Fibroblast of skin of left biceps (primary cell): ENCODE measurements around the gene KLHL42.

ENCODE experiments used
- DNase-seq, 2 experiments: peaks; one replicate each; pipeline ENCODE4 v3.0.0-alpha.2; 2013; ENCODE audit warnings: low read depth in 2 of 2

KLHL42 gene

GRCh38 chr12:27780612-27781408 is 777 bp downstream of the KLHL42 start:
- no peak for DNase-seq

GRCh38 chr12:27781680-27782079 is 1.6 kb downstream of the KLHL42 start:
- no peak for DNase-seq

DNA sequence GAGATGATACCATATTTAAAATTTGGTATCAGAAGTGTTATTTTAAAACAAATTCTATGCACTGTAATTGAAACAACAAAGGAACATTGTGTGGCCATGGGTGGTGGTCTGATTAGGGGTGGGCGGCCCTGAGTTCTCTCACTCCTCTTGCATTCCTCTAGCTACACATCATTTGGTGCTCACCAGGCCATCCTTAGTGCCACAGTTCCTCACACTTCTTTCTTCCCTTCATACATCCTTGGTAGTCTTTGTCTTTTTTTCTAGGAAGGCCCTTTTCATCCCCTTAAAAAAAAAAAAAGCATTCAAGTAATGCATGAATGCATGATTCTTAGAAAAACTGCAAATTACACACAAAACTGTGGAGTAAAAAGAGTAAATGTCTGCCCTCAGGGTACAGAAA is 2.4 kb downstream of the KLHL42 start:
- DNase-seq: no peak

DNA sequence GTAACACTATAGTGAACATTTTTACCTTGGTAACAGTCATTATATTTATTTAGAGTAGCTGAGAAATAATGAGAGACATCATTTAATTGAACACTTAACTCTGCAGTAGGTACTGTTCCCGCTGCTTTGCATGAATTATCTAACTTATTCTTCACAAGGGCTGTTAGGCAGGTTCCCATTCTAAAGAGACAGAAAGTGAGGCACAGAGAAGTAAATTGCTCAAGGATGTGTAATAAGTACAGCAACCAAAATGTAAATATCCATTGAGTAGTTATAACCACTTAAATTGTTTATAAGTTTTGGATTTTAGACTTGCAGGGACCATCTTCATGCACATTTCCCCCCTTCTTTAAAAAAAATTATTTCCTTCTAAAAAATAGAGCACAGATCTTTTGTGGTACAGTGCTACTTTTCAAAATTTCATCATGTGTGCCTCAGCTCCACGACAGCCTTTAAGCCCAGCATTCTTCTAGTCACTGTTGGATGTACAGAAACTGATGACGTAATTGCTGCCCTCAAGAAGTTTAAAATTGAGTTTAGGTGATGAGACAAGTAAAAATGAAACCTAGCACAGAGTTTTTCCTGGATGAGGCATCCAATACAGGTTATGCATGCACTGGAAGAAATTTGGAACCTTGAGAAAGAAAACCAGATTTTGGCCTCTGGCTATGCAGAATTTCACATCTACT is 6.0 kb downstream of the KLHL42 start:
- no peak for DNase-seq

GRCh38 chr12:27787559-27787958 is 7.5 kb downstream of the KLHL42 start:
- DNase-seq: no peak

- no peak for DNase-seq
These were observed 10.1 kb downstream of the KLHL42 start for GRCh38 chr12:27790179-27790578.

GRCh38 chr12:27794818-27795584 is 15.0 kb downstream of the KLHL42 start:
- no peak for DNase-seq

DNA sequence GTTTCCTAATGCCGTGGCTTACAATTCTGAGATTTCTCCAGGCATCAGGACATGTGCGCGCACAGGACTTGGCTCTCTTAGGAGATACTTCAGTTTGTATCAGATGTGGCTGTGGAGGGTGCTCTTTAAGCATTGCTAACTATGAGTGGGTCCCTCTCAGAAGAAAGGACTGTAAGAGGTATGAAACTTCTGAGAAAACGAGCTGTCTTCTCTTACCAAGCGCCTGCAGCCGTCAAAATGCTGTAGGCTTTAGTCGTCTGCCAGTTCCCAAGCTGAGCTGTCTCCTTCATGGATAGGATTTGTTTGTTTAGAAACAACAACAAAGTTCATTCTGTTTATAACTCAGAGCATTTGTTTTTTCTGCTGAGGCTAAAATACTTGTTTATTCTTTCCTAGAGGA is 16.1 kb downstream of the KLHL42 start:
- DNase-seq: no peak

DNA sequence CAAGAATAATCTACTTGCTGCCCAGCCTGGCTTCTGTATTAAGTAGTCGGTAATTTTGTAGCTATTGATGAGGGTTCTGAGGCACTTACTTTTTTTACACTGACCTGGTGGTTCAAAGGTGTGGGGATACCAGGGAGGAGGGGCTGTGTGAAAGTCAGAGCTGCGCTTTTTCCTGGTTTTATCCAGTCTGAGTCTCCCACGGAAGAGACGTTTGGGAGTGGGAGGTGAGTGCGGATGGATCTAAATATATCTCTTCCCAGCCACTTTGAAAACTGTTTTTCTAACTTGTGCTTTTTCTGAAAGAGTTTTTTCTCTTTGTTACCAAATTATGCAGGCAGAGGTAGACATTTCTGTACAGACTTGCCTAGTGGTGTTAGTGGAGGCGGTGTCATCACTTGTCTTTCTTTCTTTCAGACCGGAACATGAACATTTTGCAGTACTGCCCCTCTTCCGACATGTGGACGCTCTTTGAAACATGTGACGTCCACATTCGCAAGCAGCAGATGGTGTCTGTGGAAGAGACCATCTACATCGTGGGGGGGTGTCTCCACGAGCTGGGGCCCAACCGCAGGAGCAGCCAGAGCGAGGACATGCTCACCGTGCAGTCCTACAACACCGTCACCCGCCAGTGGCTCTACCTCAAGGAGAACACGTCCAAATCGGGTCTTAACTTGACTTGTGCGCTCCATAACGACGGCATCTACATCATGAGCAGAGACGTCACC is 17.4 kb downstream of the KLHL42 start:
- DNase-seq: no peak

- no peak for DNase-seq
These were observed 20.8 kb downstream of the KLHL42 start for GRCh38 chr12:27800819-27801218.

GRCh38 chr12:27801630-27802029 is 21.6 kb downstream of the KLHL42 start:
- DNase-seq: no peak

DNA sequence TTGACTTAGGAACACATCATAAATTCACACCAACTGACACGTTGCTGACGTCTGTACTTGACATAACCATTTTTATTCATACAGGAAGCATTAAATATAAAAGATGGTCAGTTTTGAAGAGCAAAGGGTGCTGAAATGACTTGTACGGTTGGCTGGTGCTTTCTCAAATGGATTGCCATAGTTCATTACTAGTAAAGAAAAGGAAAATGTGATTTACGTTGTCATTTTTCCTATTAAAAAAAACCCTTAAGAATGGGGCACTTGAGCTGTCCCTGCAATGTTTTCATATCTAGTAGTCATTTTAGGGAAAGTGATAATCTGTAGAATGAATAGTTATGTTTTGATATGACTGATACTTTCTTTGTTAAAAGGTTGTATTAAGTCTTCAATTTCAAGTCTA is 22.5 kb downstream of the KLHL42 start:
- no peak for DNase-seq

DNA sequence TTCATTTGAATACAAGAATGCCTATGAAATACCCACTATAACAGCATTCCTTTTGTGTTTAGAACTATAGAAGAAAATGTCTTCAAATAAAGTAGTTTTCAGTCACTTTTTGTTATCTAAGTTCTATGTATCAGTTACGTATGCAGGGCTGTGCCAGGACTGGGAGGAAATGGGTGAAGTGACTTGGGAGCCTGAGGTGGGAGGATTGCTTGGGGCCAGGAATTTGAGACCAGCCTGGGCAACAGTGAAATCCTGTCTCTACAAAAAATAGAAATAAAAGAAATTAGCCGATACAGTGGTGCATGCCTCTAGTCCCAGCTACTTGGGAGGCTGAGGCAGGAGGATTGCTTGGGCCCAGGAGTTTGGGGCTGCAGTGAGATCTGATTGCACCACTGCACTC is 22.9 kb downstream of the KLHL42 start:
- DNase-seq: no peak

DNA sequence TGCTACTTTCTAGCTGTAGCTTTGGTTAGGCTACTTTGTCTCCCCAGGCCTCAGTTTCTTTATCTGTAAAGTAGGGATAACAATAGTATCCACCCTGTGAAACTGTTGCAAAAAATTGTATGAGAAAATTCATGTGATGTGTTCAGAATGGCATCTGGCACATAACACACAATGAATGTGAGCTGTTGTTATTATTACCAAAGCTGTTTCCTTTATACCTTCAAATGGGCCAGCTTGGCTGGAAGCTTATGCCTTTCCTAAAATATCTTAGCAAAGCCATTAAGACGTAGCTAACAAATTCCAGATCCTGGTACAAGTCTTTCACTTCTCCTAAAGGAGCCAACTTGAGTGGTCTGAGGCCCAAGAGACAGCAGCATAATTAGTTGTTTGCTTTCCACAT is 25.2 kb downstream of the KLHL42 start:
- DNase-seq: no peak

GRCh38 chr12:27806259-27806658 is 26.2 kb downstream of the KLHL42 start:
- no peak for DNase-seq

DNA sequence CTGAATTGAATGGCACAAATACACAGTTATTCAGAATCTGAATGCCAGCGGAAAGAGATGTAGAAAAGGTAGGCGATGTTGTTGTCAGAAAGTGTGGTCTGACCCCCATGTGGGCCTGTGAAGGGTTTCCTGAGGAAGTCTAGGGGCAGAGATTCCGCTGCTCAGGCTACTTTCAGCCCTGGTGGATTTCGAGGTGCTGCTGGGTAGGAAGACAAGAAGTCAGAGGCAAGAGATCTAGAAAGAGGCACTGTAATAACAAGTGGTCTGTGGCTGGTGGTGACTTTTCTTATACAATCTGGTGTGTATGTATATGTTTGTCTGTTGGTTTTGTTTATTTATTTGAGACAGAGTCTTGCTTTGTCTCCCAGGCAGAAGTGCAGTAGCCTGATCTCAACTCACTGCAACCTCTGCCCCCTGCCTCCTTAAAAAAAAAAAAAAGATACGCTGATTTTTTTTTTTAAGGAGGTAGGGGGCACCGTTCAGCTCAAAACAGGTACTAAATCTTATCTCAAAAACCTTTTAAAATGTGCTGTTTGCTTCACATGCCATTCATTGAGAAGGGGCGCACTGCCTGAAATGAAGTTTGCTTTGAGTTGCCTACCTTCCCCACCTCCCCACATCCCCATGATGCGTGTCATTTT is 27.1 kb downstream of the KLHL42 start:
- DNase-seq: no peak

DNA sequence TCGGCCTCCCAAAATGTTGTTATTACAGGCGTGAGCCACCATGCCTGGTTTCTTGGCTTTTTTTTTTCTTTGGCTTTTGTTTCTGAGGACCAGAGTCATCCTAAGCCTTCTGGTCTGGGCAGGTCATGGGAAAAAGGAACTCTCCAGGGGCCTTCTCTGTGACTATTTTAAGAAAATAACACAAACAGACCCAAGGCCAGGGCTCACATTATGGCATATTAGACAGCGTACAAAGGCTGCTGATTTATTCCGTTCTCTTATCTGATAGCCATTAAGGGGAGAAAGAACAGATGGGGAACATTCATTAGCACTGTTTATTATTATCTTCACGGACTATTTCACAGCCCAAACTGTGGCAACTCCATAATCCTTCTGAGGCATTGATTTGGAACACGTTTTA is 28.8 kb downstream of the KLHL42 start:
- no peak for DNase-seq

DNA sequence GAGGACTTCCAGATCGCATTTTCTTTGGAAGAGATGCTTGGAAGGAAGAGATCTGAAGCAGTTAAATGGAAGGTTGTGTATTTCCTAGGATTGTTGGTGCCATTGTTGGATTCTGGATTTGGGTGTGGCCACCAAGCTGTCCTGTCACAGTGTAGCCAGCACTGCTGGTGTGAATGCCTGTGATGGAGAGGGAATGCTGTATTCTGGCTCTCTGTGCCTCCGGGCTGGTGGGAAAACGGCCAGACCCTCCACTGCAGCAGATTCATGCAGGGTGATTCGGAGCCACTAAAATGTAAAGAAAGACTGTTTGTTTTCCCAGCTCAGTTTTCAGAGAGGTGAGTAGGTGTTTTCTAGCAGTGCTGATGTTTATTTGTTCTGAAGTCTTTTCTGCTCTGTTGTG is 30.7 kb downstream of the KLHL42 start:
- no peak for DNase-seq

DNA sequence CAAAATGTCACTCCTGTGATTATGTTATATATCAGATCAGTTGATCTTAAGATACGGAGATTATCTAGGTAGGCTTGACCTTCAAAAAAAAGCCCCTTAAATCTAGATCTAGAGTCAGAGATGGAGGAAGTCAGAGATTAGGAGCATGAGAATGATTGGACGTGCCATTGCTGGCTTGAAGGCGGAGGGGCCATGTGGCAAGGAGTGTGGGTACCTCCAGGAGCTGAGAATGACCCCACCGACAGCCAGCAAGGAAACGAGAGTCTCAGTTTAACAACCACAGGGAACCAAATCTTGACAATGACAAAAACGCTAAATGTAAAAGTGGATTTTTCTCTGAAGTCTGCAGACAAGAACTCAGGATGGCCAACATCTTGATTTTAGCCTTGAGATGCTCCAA is 32.5 kb downstream of the KLHL42 start:
- no peak for DNase-seq

DNA sequence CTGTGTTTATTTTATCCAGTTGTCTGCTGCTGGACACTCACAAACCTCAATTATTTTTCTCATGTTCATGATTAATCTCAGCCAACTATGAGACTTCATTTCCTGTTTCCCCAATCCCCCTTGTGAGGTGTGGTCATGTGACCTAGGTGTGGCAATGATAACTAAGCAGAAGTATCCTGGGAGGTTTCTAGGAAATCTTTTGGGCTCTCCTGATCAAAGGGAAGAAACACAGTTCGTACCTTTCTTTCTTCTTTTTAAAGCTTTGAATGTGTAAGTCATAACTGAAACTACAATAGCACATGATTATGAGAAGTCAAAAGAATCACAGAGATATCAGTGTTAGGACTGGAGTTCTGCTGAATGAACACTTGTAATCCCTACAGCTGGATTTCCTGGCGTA is 34.4 kb downstream of the KLHL42 start:
- DNase-seq: no peak

- DNase-seq: peak in 1 of 2 experiments; percentile 5
These were observed 35.0 kb downstream of the KLHL42 start for GRCh38 chr12:27814851-27815591.
